ENCODE data around the gene SERPINB1.

DNA sequence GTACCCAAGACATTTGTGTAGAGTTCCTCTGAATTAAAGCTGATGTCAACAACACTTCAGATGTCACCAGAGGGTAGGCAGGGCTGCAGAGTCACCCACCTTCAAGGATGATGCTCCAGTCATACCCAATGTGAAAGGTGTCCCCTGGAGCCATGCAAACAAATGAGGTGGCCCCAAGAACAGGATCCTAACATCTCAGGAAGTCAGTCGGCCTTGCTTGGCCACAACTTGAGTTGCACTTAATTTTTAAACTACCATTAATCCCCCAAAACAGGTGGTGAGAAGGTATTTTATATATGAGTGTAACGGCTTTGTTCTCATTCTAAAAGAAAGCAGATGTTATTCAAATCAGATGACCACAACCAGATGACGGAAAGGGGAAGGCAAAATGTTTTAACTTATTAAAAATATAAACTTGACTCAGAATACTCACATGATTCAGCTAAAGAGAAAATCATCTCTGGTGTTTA, 21.1 kb upstream of the SERPINB1 start:
- TF ChIP-seq POLR2A (IDR thresholded peaks at IDR 0.05; ENCODE audit: low read depth, low read length) = no peak
- no peak for TF ChIP-seq EZH2 (IDR thresholded peaks at IDR 0.05; ENCODE audit: borderline replicate concordance, low read depth, low read length, severe bottlenecking)
- TF ChIP-seq, protein P1, sequence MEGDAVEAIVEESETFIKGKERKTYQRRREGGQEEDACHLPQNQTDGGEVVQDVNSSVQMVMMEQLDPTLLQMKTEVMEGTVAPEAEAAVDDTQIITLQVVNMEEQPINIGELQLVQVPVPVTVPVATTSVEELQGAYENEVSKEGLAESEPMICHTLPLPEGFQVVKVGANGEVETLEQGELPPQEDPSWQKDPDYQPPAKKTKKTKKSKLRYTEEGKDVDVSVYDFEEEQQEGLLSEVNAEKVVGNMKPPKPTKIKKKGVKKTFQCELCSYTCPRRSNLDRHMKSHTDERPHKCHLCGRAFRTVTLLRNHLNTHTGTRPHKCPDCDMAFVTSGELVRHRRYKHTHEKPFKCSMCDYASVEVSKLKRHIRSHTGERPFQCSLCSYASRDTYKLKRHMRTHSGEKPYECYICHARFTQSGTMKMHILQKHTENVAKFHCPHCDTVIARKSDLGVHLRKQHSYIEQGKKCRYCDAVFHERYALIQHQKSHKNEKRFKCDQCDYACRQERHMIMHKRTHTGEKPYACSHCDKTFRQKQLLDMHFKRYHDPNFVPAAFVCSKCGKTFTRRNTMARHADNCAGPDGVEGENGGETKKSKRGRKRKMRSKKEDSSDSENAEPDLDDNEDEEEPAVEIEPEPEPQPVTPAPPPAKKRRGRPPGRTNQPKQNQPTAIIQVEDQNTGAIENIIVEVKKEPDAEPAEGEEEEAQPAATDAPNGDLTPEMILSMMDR (IDR thresholded peaks at IDR 0.05; ENCODE audit: extremely low read depth in 1 of 2, insufficient read depth in 1 of 2, low read depth in 1 of 2, low read length in 2 of 2) = no peak
- no peak for TF ChIP-seq JUN (IDR thresholded peaks at IDR 0.05; ENCODE audit: borderline replicate concordance, insufficient read depth, insufficient read length, low read depth)
- TF ChIP-seq GATA2 (IDR thresholded peaks at IDR 0.05; ENCODE audit: insufficient read depth, insufficient read length, low read depth, low read length) = no peak
- no peak for TF ChIP-seq POLR2AphosphoS5 (IDR thresholded peaks at IDR 0.05; ENCODE audit: insufficient read depth, low read depth, low read length)
- TF ChIP-seq, protein P2, sequence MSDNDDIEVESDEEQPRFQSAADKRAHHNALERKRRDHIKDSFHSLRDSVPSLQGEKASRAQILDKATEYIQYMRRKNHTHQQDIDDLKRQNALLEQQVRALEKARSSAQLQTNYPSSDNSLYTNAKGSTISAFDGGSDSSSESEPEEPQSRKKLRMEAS (IDR thresholded peaks at IDR 0.05; ENCODE audit: insufficient read depth, insufficient read length) = no peak

Data from endothelial cell of umbilical vein (primary cell).